ENCODE results near the gene AXIN1. TPM values are rescaled to one million over a fixed set of nuclear protein-coding genes. Genes with fewer than 3 reads are reported as not detected.

Gene AXIN1
- total RNA-seq, 2 donors from 2014 or later = 14.8 TPM

GRCh38 chr16:375212-375611 lies 22.7 kb upstream of the AXIN1 start:
- Histone ChIP-seq H3K4me1 (peaks cover 29% of the 10 kb centered on the region), H3K27ac (no peak overlapping the region), H3K4me3 (no peak overlapping the region), H3K27me3 (no peaks in the 10 kb centered on the region), H3K9me3 (no peaks in the 10 kb centered on the region), H3K36me3 (replicated peaks in 1 of 2; ENCODE audit: insufficient read depth in 1 of 2, low read depth in 2 of 2) (peaks cover 28 to 29% of the 10 kb centered on the region in 2 donors)
- TF ChIP-seq POLR2A (IDR thresholded peaks at IDR 0.05) = no peak
- TF ChIP-seq CTCF (IDR thresholded peaks at IDR 0.05) = no peak
- ATAC-seq (no peak), DNase-seq (no peak)
- 92 to 93% methylated on average over 22 to 23 of the region's 23 CpGs for WGBS, 2 donors
- intact Hi-C loops (cut with DNase I) = no loop called here

- Histone ChIP-seq H3K36me3 (replicated peaks in 1 of 2; ENCODE audit: insufficient read depth in 1 of 2, low read depth in 2 of 2) (peaks cover 28 to 29% of the 10 kb centered on the region in 2 donors), H3K27ac (no peak overlapping the region), H3K4me3 (no peak overlapping the region), H3K27me3 (no peaks in the 10 kb centered on the region), H3K4me1 (peaks cover 27% of the 10 kb centered on the region), H3K9me3 (no peaks in the 10 kb centered on the region)
- intact Hi-C loops (cut with DNase I) = no loop called here
- ATAC-seq (no peak), DNase-seq (no peak)
- 76 to 91% methylated on average over 6 to 7 of the region's 9 CpGs for WGBS, 2 donors
- TF ChIP-seq CTCF (IDR thresholded peaks at IDR 0.05) = no peak
- no peak for TF ChIP-seq POLR2A (IDR thresholded peaks at IDR 0.05)
Measured at GRCh38 chr16:374616-374926, 22.0 kb upstream of the AXIN1 start.

- no peak for ATAC-seq
- Histone ChIP-seq H3K27ac (no peak overlapping the region), H3K4me1 (peaks cover 29% of the 10 kb centered on the region), H3K36me3 (replicated peaks in 1 of 2; ENCODE audit: insufficient read depth in 1 of 2, low read depth in 2 of 2) (peaks cover 28 to 29% of the 10 kb centered on the region in 2 donors), H3K9me3 (no peaks in the 10 kb centered on the region), H3K4me3 (no peak overlapping the region), H3K27me3 (no peaks in the 10 kb centered on the region)
- WGBS, 2 donors = 89% methylated on average over 40 of the region's 44 CpGs; no CpG with 5 or more reads in 1 of the 2 donors
- intact Hi-C loops (cut with DNase I) = no loop called here
- no peak for TF ChIP-seq POLR2A (IDR thresholded peaks at IDR 0.05)
- no peak for TF ChIP-seq CTCF (IDR thresholded peaks at IDR 0.05)
- DNase-seq = no peak
Measured at GRCh38 chr16:373848-374615, 21.5 kb upstream of the AXIN1 start.

- no peak for TF ChIP-seq POLR2A (IDR thresholded peaks at IDR 0.05)
- no peak for TF ChIP-seq CTCF (IDR thresholded peaks at IDR 0.05)
- Histone ChIP-seq H3K36me3 (replicated peaks in 1 of 2; ENCODE audit: insufficient read depth in 1 of 2, low read depth in 2 of 2) (peaks cover 28 to 33% of the 10 kb centered on the region in 2 donors), H3K27me3 (no peaks in the 10 kb centered on the region), H3K27ac (no peak overlapping the region), H3K4me1 (peaks cover 22% of the 10 kb centered on the region), H3K4me3 (no peak overlapping the region), H3K9me3 (no peaks in the 10 kb centered on the region)
- intact Hi-C loops (cut with DNase I) = no loop called here
- DNase-seq (no peak), ATAC-seq (no peak)
- 92 to 96% methylated on average over 4 to 5 of the region's 5 CpGs for WGBS, 2 donors
Measured at GRCh38 chr16:373020-373598, 20.6 kb upstream of the AXIN1 start.
